Measurements from ENCODE around the gene USP3. TPM values are rescaled to one million over a fixed set of nuclear protein-coding genes. Genes with fewer than 3 reads are reported as not detected.

Gene USP3
- total and polyA plus RNA-seq, 10 of the 15 experiments (the other 5 are each of a cell fraction or from before 2014, with no cell fraction given), result 23.8 to 64.5 (median 50.3) TPM

- no peak for DNase-seq (ENCODE audit: low read depth, low spot score)
- in situ Hi-C loops (cut with MboI), result loop anchor here (25.0 kb wide), 1 partner anchor 1403 kb away; no protein-coding TSS in a partner anchor
- TF ChIP-seq TCF7 (IDR thresholded peaks at IDR 0.05; ENCODE audit: borderline replicate concordance) (no peak), ATF7 (IDR thresholded peaks at IDR 0.05; ENCODE audit: low read depth) (no peak), USF2 (IDR thresholded peaks at IDR 0.05; ENCODE audit: borderline replicate concordance, low read depth, low read length) (no peak), MEF2B (IDR thresholded peaks at IDR 0.05; ENCODE audit: partially characterized antibody, poor library complexity, severe bottlenecking) (no peak), ZNF274 (IDR thresholded peaks at IDR 0.05; ENCODE audit: insufficient read depth, insufficient read length) (no peak), PKNOX1 (IDR thresholded peaks at IDR 0.05) (peak; percentile 27; the same call in 1 of the 2 replicates), CREB1 (IDR thresholded peaks at IDR 0.05; ENCODE audit: low read depth) (no peak), SUPT20H (IDR thresholded peaks at IDR 0.05; ENCODE audit: borderline replicate concordance, control insufficient read depth, low read depth, low read length) (no peak), IKZF2 (IDR thresholded peaks at IDR 0.05) (no peak), BACH1 (IDR thresholded peaks at IDR 0.05; ENCODE audit: borderline replicate concordance) (no peak), SKIL (IDR thresholded peaks at IDR 0.05; ENCODE audit: low read depth, poor library complexity, severe bottlenecking) (no peak), NR2C1 (IDR thresholded peaks at IDR 0.05) (no peak), EED (IDR thresholded peaks at IDR 0.05; ENCODE audit: low read depth) (peak; percentile 66), SREBF2 (IDR thresholded peaks at IDR 0.05; ENCODE audit: low read length) (no peak), SMAD5 (IDR thresholded peaks at IDR 0.05; ENCODE audit: low read depth) (no peak), JUNB (IDR thresholded peaks at IDR 0.05) (no peak), HDGF (IDR thresholded peaks at IDR 0.05) (peak; percentile 17; the same call in 1 of the 2 replicates), SMC3 (IDR thresholded peaks at IDR 0.05; ENCODE audit: borderline replicate concordance, low read length) (peak; percentile 6; the same call in 1 of the 2 replicates), NFYA (IDR thresholded peaks at IDR 0.05; ENCODE audit: borderline replicate concordance, low read depth, low read length) (no peak), EP300 (IDR thresholded peaks at IDR 0.05; ENCODE audit: borderline replicate concordance in 1 of 2, control insufficient read depth in 1 of 2, low read depth in 2 of 2, low read length in 2 of 2) (no peak)
Observed at GRCh38 chr15:63484433-63485186, 19.8 kb upstream of the USP3 start.

More at GRCh38 chr15:63484433-63485186, 19.8 kb upstream of the USP3 start:
- WGBS (ENCODE audit: insufficient coverage, insufficient replicate concordance, low lambda C conversion rate, missing lambda C conversion rate), result 24% methylated on average over 6 of the region's 6 CpGs
- ChIA-PET RAD21 (ENCODE audit: unreplicated experiment) (interaction anchor here (0.9 to 8.5 kb wide), 16 partner anchors 11 to 291 kb away, joined by 3 to 144 read pairs (median 9); partner anchors contain the start of genes FBXL22 and USP3), CTCF (interaction anchor here (0.8 to 5.5 kb wide), 16 partner anchors 11 to 436 kb away, joined by 3 to 62 read pairs (median 6); partner anchors contain the start of gene USP3), SMC1A (ENCODE audit: uncharacterized antibody, unreplicated experiment) (interaction anchor here (0.6 to 8.0 kb wide), 14 partner anchors 11 to 205 kb away, joined by 3 to 151 read pairs (median 16); partner anchors contain the start of genes FBXL22 and USP3), POLR2A (interaction anchor here (0.6 to 9.7 kb wide), 11 partner anchors 9 to 112 kb away, joined by 3 to 110 read pairs (median 3); partner anchors contain the start of gene USP3)
- Histone ChIP-seq H4K20me1 (ENCODE audit: control insufficient read depth, insufficient read depth) (no peaks in the 10 kb centered on the region), H2AFZ (ENCODE audit: control insufficient read depth, low read depth, low read length) (no peak overlapping the region), H3K9me3 (replicated peaks; ENCODE audit: control insufficient read depth, insufficient read depth, low read length) (no peaks in the 10 kb centered on the region), H3K36me3 (ENCODE audit: control insufficient read depth in 2 of 2, insufficient read depth in 2 of 2, low read length in 1 of 2) (no peaks in the 10 kb centered on the region), H3K27me3 (replicated peaks in 1 of 2; ENCODE audit: control insufficient read depth in 2 of 2, insufficient read depth in 2 of 2, low read length in 1 of 2) (no peaks in the 10 kb centered on the region), H3K27ac (ENCODE audit: control insufficient read depth, insufficient read depth) (peak overlapping the region; percentile 90), H3K4me2 (ENCODE audit: control insufficient read depth, insufficient read depth) (peak overlapping the region; percentile 71), H3K4me1 (ENCODE audit: control insufficient read depth, insufficient read depth, low read length) (peaks cover 65% of the 10 kb centered on the region), H3K9ac (ENCODE audit: control insufficient read depth, insufficient read depth, low read length) (no peak overlapping the region), H3K4me3 (no peak overlapping the region), H3K79me2 (ENCODE audit: control insufficient read depth, insufficient read depth, low read length) (no peaks in the 10 kb centered on the region; the same call in 1 of the 2 replicates)
- intact Hi-C loops (cut with micrococcal nuclease; ENCODE audit: unreplicated experiment), result loop anchor here (1.0 kb wide), 1 partner anchor 10 kb away; no protein-coding TSS in a partner anchor
- ATAC-seq (peak; percentile 47), FAIRE-seq (no peak)
- BruUV-seq (replicated peaks), result no TSS peak
